Hindlimb muscle (tissue), 1 donor: ENCODE data around the gene CDC14C. TPM values are rescaled to one million over a fixed set of nuclear protein-coding genes. Genes with fewer than 3 reads are reported as not detected.

Experiments
- DNase-seq: peaks from one replicate; pipeline ENCODE4 v3.0.0-alpha.2; 2013
- polyA plus RNA-seq: library from polyadenylated mRNA; unstranded; fragments of 120-200 nt; gene quantifications from one replicate; pipeline ENCODE4 v1.2.1, GENCODE V29; 2013; ENCODE audit not compliant: insufficient read length

CDC14C gene
- polyA plus RNA-seq, 1 donor = not detected

GRCh38 chr7:48976850-48977249, 52.5 kb downstream of the CDC14C start:
- DNase-seq = no peak
